A549 treated with AZD2906 at 1 μM for 4 hours (cell line): ENCODE measurements around the gene C16orf82. TPM values are rescaled to one million over a fixed set of nuclear protein-coding genes. Genes with fewer than 3 reads are reported as not detected.

Source experiments
- total RNA-seq: library from RNA; stranded (reverse); fragments of 200-300 nt; extraction: Qiagen RNA extraction; gene quantifications from 5 replicates; pipeline ENCODE4 v1.2.3, GENCODE V29; 2022

The C16orf82 gene
- not detected in 5 replicates for total RNA-seq

DNA sequence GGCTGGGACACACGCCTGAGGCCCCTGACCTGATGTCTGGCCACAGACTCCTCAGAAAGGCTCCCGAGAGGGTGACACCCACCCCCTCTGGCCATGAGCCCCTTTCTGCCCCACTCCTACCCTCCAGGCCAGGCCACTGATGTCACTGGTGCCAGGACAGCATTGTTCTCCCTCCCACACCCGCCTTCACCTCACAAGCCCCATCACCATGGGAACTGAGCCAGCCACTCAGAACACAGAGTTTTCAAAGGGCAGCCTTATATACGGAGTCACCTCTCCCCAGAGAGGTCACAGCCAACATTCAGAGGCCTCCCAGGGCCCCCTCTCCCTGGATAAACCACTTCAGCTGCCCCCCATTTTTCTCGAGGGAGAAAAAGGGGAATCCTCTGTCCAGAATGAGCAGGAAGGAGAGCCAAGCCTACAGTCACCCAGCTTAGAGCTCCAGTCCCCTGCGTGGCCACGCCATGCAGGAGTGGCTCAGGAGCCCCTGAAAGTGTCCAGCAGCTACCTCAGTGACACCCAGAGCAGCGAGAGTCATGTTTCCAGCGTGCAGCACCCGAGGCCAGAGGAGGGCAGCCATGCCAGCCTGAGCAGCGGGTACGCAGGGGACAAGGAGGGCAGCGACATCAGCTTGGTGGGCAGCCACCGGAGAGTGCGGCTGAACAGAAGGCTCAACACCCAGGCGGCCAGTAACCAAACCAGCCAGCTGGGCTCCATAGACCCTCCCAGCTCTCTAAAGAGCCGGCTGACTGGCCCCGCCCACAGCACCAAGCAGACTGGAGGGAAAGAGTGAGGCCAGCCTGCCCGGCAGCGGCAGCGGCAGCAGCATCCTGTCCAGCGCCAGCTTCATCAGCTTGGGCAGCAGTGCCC is at the start of gene C16orf82:
C16orf82 (plus strand) TSS at position 260 of the 870 bp plus-strand sequence.

Other genes starting within 250 kb of the C16orf82 start
- gene KDM8, start 136.6 kb downstream of the C16orf82 start, total RNA-seq = 1.7 to 2.9 TPM (median 2.2 TPM) in 5 replicates
- 57.5 to 62.3 TPM (median 60.5 TPM) in 5 replicates for gene NSMCE1, start 201.8 kb downstream of the C16orf82 start, total RNA-seq
- gene IL4R, start 247.0 kb downstream of the C16orf82 start, total RNA-seq = 27.1 to 30.6 TPM (median 29.5 TPM) in 5 replicates